ENCODE results near the gene SRSF9. TPM values are rescaled to one million over a fixed set of nuclear protein-coding genes. Genes with fewer than 3 reads are reported as not detected.
A peak's percentile ranks its signal among the peaks of the same experiment; 100 is the strongest.

Gene SRSF9
- total RNA-seq, 1 donor: 104 TPM

DNA sequence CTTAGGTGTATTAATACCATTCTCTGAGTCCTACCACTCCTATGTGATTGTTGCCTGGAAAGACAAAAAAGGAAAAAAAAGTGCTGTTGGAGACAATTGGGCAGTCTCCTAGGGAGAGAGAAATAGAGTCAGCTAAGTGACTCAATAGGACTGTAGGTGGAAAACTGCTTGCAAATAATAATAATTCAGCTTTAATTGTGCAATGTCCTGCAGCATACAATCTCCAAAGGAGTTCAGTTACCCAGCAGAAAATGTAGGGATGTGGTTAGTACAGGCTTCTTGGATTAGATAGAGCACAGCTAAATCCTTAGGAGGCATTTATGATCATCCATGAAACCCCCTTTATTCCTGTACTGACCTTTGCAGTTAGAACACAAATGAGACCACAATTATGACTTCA lies 3.0 kb upstream of the SRSF9 start:
- DNase-seq (ENCODE audit: low read depth): no peak
- no peak for TF ChIP-seq CTCF (IDR thresholded peaks at IDR 0.05; ENCODE audit: insufficient read depth, low read length)
- H3K4me3 ChIP-seq (ENCODE audit: low read depth, low read length): no peak overlapping the region

DNA sequence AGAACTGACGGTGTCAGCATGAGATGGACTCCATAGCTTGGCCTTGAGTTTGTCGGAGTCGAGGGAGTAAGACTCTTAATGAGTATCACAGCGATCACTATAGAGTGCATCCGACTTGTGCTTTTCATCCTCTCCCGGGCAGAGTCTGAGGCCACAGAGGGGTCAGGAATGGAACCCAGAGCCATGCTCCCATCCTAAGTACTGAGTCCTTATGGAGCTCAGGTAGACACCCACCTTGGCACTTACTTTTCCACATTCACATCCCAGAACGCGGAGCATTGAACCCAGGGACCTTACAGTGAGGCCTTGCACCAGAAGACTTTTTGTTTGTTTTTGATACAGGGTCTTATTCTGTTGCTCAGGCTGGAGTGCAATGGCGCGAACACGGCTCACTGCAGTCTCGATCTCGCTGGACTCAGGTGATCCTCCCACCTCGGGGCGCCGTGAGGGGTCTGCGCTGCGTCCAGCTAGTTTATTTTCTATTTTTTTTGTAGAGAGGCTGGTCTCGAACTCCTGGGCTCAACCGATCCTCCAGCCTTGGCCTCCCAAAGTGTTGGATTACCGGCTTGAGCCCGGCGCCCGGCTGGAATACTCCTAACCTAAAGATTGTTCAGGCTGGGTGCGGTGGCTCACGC lies 719 bp upstream of the SRSF9 start:
- TF ChIP-seq CTCF (IDR thresholded peaks at IDR 0.05; ENCODE audit: insufficient read depth, low read length): no peak
- peak; percentile 37 for DNase-seq (ENCODE audit: low read depth)
- peak overlapping the region; percentile 93 for H3K4me3 ChIP-seq (ENCODE audit: low read depth, low read length)

- H3K4me3 ChIP-seq (ENCODE audit: low read depth, low read length): peak overlapping the region; percentile 93
- no peak for DNase-seq (ENCODE audit: low read depth)
- no peak for TF ChIP-seq CTCF (IDR thresholded peaks at IDR 0.05; ENCODE audit: insufficient read depth, low read length)
These were observed 613 bp downstream of the SRSF9 start for GRCh38 chr12:120468821-120469449.

DNA sequence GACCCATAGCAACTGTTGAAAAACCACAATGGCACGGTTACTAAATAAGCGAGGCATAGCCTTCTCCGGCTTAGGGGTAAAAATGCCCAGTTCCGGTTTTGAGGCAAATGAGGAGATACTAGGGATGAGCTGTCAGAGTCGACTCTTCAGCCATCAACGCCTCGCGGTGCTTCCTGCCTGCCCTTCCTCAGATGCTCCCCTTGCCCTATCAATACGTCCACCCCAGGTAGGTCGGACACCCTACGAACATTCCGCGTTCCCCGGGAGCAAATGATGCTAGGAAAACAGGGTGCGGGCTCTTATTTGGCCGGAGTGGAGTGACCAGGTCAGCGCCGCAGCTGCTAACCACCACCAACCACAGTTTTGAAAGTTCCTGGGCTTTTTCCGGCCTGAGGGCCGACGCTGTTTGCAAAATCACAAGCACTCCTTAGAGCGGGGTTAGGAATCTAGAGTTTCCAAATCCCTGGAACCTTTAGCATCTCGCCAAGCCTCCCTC lies 1.2 kb downstream of the SRSF9 start:
- peak overlapping the region; percentile 93 for H3K4me3 ChIP-seq (ENCODE audit: low read depth, low read length)
- peak; percentile 69 for DNase-seq (ENCODE audit: low read depth)
- TF ChIP-seq CTCF (IDR thresholded peaks at IDR 0.05; ENCODE audit: insufficient read depth, low read length): no peak

DNA sequence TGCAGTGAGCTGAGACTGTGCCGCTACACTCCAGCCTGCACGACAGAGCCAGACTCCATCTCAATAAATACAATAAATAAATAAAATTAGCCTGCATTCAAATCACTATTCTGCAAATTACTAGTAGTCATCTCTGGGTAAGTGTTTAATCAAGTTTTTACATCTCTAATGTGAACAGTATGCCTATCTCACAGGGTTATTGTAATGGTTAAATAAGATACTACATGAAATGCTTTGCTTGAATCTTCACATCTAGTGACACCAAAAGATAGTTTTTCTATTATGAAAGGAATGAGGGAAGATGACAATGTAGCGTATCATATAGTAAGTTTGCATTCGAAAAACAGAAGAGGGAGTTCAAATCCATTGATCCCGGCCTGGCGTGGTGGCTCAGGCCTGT lies 2.1 kb downstream of the SRSF9 start:
- no peak for DNase-seq (ENCODE audit: low read depth)
- no peak for TF ChIP-seq CTCF (IDR thresholded peaks at IDR 0.05; ENCODE audit: insufficient read depth, low read length)
- H3K4me3 ChIP-seq (ENCODE audit: low read depth, low read length): no peak overlapping the region

- DNase-seq (ENCODE audit: low read depth): peak; percentile 58
- H3K4me3 ChIP-seq (ENCODE audit: low read depth, low read length): no peak overlapping the region
- peak; percentile 70 for TF ChIP-seq CTCF (IDR thresholded peaks at IDR 0.05; ENCODE audit: insufficient read depth, low read length)
These were observed 2.8 kb downstream of the SRSF9 start for GRCh38 chr12:120466560-120467315.
